IPS-NIHi7 (cell line): ENCODE data around the gene EED.
A peak's percentile ranks its signal among the peaks of the same experiment; 100 is the strongest.

Experiments
- DNase-seq: peaks from one replicate; pipeline ENCODE4 v3.0.0; 2012; ENCODE audit warnings: mixed read lengths; ENCODE audit errors: extremely low spot score

Gene EED

GRCh38 chr11:86244522-86245368 is at the start of gene EED:
Gene EED (plus strand): TSS chr11:86244753. CDS start chr11:86245230, 477 bp downstream.
- peak; percentile 94 for DNase-seq

GRCh38 chr11:86194998-86195397 is 49.6 kb upstream of the EED start:
- DNase-seq = no peak

GRCh38 chr11:86196085-86196696 is 48.4 kb upstream of the EED start:
- no peak for DNase-seq

GRCh38 chr11:86196913-86197312 is 47.6 kb upstream of the EED start:
- DNase-seq = no peak

GRCh38 chr11:86197448-86197847 is 47.1 kb upstream of the EED start:
- no peak for DNase-seq

GRCh38 chr11:86198139-86198538 is 46.4 kb upstream of the EED start:
- DNase-seq = no peak

GRCh38 chr11:86199354-86199753 is 45.2 kb upstream of the EED start:
- no peak for DNase-seq

- DNase-seq = no peak
Observed at GRCh38 chr11:86201371-86201884, 43.1 kb upstream of the EED start.

- no peak for DNase-seq
Observed at GRCh38 chr11:86202013-86202336, 42.6 kb upstream of the EED start.

GRCh38 chr11:86204356-86204755 is 40.2 kb upstream of the EED start:
- DNase-seq = no peak

- no peak for DNase-seq
Observed at GRCh38 chr11:86205421-86206336, 38.9 kb upstream of the EED start.

GRCh38 chr11:86206337-86206695 is 38.2 kb upstream of the EED start:
- no peak for DNase-seq

- DNase-seq = no peak
Observed at GRCh38 chr11:86207413-86207812, 37.1 kb upstream of the EED start.

GRCh38 chr11:86208572-86208971 is 36.0 kb upstream of the EED start:
- no peak for DNase-seq

- no peak for DNase-seq
Observed at GRCh38 chr11:86209806-86210657, 34.5 kb upstream of the EED start.

GRCh38 chr11:86210898-86211297 is 33.7 kb upstream of the EED start:
- no peak for DNase-seq

GRCh38 chr11:86211619-86212018 is 32.9 kb upstream of the EED start:
- no peak for DNase-seq

GRCh38 chr11:86212019-86212611 is 32.4 kb upstream of the EED start:
- DNase-seq = no peak

- DNase-seq = peak; percentile 17
Observed at GRCh38 chr11:86214710-86215109, 29.8 kb upstream of the EED start.

GRCh38 chr11:86218125-86219084 is 26.1 kb upstream of the EED start:
- peak; percentile 89 for DNase-seq
